HFFc6 (cell line): ENCODE measurements around the gene SOX6. TPM values are rescaled to one million over a fixed set of nuclear protein-coding genes. Genes with fewer than 3 reads are reported as not detected.

Experiments
- DNase-seq: peaks from one replicate; pipeline ENCODE4 v3.0.0-alpha.2; 2018
- H3K27ac Mint-ChIP-seq: 2 replicates; pipeline ENCODE4 v1.8.0; 2020; ENCODE audit warnings: mild to moderate bottlenecking, mixed read lengths
- H3K27me3 Mint-ChIP-seq: 2 replicates; pipeline ENCODE4 v1.8.0; 2021; ENCODE audit warnings: mild to moderate bottlenecking, moderate library complexity, mixed read lengths; ENCODE audit not compliant: insufficient read depth
- H3K36me3 Mint-ChIP-seq: 2 replicates; pipeline ENCODE4 v1.8.0; 2021; ENCODE audit warnings: low read depth, mixed read lengths
- H3K4me1 Mint-ChIP-seq: 2 replicates; pipeline ENCODE4 v1.8.0; 2020; ENCODE audit warnings: low read depth, mixed read lengths
- H3K4me3 Mint-ChIP-seq: 2 replicates; pipeline ENCODE4 v1.8.0; 2020; ENCODE audit warnings: mild to moderate bottlenecking, moderate library complexity, mixed read lengths
- H3K9me3 Mint-ChIP-seq: 2 replicates; pipeline ENCODE4 v1.8.0; 2020; ENCODE audit warnings: mild to moderate bottlenecking, mixed read lengths
- total RNA-seq, 6 experiments: library from RNA; stranded (reverse); fragmentation: NEBNext Ultra II Directional; extraction: Animal tissue kit (Norgen Biotek cat#: 25700); gene quantifications; 2 replicates in 1 of 6; 3 replicates in 5 of 6; pipeline ENCODE4 v1.2.3, GENCODE V29; 2021
- TF ChIP-seq, protein P1 (sequence below): fragments of 200-600 bp; sonication (generic); IDR thresholded peaks from 2 replicates; pipeline ENCODE4 v1.5.0; 2021; ENCODE audit warnings: antibody characterized with exemption, mild to moderate bottlenecking

The SOX6 gene
- total RNA-seq, 6 experiments from 2014 or later: 0.66 to 6.5 (median 1.4) TPM

DNA sequence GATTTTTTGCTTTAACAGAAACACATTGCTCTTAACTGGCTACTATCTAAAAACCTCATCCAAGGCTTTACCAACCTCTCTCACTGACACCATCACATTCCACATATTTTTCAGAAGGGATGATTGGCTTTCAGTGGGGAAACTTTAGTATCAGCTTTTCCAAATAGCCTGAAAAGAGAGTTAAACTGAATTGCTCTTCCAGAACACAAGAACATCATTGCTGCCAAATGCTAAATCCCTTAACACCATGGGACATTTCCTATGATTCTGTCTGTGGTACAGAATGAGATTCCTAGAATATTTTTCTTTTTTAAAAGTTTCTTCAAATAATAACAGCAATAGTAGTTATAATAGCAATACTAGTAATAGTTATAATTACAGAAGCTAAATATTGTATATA is 45.4 kb downstream of the SOX6 start:
- TF ChIP-seq, protein P1, sequence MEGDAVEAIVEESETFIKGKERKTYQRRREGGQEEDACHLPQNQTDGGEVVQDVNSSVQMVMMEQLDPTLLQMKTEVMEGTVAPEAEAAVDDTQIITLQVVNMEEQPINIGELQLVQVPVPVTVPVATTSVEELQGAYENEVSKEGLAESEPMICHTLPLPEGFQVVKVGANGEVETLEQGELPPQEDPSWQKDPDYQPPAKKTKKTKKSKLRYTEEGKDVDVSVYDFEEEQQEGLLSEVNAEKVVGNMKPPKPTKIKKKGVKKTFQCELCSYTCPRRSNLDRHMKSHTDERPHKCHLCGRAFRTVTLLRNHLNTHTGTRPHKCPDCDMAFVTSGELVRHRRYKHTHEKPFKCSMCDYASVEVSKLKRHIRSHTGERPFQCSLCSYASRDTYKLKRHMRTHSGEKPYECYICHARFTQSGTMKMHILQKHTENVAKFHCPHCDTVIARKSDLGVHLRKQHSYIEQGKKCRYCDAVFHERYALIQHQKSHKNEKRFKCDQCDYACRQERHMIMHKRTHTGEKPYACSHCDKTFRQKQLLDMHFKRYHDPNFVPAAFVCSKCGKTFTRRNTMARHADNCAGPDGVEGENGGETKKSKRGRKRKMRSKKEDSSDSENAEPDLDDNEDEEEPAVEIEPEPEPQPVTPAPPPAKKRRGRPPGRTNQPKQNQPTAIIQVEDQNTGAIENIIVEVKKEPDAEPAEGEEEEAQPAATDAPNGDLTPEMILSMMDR: no peak
- Mint-ChIP-seq H3K36me3 (no peaks in the 10 kb centered on the region), H3K4me1 (peaks cover 6% of the 10 kb centered on the region; the same call in 1 of the 2 replicates), H3K27ac (no peak overlapping the region), H3K9me3 (peaks cover 4% of the 10 kb centered on the region), H3K27me3 (no peaks in the 10 kb centered on the region), H3K4me3 (no peak overlapping the region)
- no peak for DNase-seq

DNA sequence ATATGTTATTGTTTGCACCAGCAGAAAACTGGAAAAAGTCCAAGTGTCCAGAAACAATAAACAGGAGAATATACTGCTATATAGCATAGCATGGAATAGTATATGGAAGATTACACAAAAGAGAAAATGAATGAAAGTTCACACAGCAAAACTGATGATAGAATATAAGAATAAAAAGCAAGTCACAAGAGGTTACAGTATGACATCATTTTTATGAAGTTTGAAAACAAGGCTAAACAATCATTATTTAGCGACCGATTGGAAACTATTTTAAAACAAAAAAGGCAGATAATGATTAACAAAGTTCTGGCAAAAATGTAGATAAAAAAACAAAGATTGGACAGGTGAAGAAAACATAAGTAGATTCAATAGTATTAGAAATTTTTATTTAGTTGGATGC is 47.1 kb downstream of the SOX6 start:
- peaks cover 4% of the 10 kb centered on the region for H3K9me3 Mint-ChIP-seq
- H3K27ac Mint-ChIP-seq: no peak overlapping the region
- no peak overlapping the region for H3K4me3 Mint-ChIP-seq
- no peaks in the 10 kb centered on the region for H3K27me3 Mint-ChIP-seq
- no peak for DNase-seq
- TF ChIP-seq, protein P1: no peak
- no peaks in the 10 kb centered on the region for H3K36me3 Mint-ChIP-seq
- H3K4me1 Mint-ChIP-seq: peaks cover 6% of the 10 kb centered on the region; the same call in 1 of the 2 replicates

DNA sequence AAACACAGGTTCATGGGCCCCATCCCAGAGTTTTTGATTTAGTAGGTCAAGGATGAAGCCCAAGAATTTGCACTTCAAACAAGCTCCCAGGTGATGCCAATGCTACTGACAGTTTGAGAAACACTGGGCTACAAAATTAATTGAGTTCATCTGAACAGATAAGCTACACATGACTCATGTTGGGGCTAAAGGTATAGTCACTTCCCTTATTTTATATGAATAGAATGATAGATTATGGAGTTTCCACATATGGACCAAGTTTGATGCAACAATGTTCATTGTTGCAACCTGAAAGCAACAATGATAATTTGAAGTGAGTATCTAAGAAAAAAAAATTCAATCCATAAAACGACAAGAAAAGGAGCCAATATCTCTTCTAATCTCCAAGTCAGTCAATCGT is 54.9 kb downstream of the SOX6 start:
- H3K36me3 Mint-ChIP-seq: no peaks in the 10 kb centered on the region
- peaks cover 3% of the 10 kb centered on the region; the same call in 1 of the 2 replicates for H3K27me3 Mint-ChIP-seq
- no peak overlapping the region for H3K27ac Mint-ChIP-seq
- peaks cover 4% of the 10 kb centered on the region; the same call in 1 of the 2 replicates for H3K9me3 Mint-ChIP-seq
- DNase-seq: no peak
- TF ChIP-seq, protein P1: no peak
- no peak overlapping the region for H3K4me3 Mint-ChIP-seq
- no peaks in the 10 kb centered on the region; the same call in 1 of the 2 replicates for H3K4me1 Mint-ChIP-seq

DNA sequence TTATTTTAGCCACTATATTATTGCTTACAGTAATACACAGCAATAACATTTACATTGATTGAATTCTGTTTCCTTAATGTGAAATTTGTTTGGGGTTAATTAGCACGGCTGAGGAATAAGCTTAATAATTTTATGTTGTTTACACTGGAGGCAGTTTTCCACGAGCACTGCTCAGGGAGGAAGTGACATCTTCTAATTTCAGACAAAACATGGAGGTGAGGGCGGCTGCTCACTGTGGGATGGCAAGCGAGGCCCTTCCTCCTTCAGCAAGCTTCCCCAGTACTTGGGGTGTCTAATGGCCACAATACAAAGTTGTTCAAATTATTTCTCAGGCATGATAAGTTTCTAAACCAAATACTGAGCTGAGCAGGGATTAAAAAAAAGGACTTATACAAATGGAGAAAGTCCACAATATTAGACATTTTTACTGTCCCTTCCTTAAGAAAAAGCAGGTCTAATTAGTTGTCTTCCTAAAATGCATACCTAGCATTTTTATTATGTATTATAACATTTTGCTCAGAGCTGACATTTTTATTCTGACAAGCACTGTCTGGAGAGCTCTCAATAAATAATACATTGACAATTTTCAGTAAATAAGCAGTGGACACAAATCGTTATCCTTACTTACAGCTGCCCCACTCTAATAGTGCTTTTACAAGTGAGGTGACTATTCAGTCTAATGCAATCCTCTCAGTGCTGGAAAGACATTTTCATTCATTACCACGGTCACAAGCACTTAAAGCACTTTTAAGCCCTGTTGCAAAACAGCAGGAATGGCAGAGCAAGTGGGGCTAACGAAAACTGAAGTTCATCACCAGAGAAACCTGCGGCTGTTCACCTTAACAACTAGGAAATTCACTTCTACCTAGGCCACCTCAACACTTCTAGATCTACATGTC is 56.2 kb downstream of the SOX6 start:
- Mint-ChIP-seq H3K36me3 (no peaks in the 10 kb centered on the region), H3K27me3 (peaks cover 3% of the 10 kb centered on the region; the same call in 1 of the 2 replicates), H3K9me3 (peaks cover 4% of the 10 kb centered on the region; the same call in 1 of the 2 replicates), H3K4me3 (no peak overlapping the region), H3K27ac (no peak overlapping the region), H3K4me1 (no peaks in the 10 kb centered on the region; the same call in 1 of the 2 replicates)
- DNase-seq: no peak
- TF ChIP-seq, protein P1: no peak

DNA sequence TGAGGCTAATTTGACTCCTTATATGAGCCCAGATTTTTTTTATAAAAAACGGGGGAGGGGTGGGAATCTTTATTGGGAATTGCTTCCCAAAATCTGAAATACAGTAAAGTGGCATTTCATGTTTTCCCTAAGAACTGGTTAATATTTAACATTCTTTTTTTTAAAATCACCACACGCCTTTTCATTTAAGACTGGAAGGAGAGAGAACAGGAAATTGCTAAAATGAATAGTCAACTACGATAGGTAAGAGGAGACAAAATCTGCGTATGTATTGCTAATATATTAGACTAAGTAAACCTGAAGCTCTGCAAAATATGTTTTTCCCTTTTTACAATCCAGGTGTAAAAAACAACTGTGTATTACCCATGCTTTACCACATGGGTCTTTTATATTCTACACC is 57.0 kb downstream of the SOX6 start:
- TF ChIP-seq, protein P1: no peak
- no peak for DNase-seq
- no peaks in the 10 kb centered on the region; the same call in 1 of the 2 replicates for H3K4me1 Mint-ChIP-seq
- peaks cover 4% of the 10 kb centered on the region; the same call in 1 of the 2 replicates for H3K9me3 Mint-ChIP-seq
- H3K4me3 Mint-ChIP-seq: no peak overlapping the region
- H3K27ac Mint-ChIP-seq: no peak overlapping the region
- H3K27me3 Mint-ChIP-seq: peaks cover 3% of the 10 kb centered on the region; the same call in 1 of the 2 replicates
- no peaks in the 10 kb centered on the region for H3K36me3 Mint-ChIP-seq
